ENCODE data around the gene MPV17L2.

DNA sequence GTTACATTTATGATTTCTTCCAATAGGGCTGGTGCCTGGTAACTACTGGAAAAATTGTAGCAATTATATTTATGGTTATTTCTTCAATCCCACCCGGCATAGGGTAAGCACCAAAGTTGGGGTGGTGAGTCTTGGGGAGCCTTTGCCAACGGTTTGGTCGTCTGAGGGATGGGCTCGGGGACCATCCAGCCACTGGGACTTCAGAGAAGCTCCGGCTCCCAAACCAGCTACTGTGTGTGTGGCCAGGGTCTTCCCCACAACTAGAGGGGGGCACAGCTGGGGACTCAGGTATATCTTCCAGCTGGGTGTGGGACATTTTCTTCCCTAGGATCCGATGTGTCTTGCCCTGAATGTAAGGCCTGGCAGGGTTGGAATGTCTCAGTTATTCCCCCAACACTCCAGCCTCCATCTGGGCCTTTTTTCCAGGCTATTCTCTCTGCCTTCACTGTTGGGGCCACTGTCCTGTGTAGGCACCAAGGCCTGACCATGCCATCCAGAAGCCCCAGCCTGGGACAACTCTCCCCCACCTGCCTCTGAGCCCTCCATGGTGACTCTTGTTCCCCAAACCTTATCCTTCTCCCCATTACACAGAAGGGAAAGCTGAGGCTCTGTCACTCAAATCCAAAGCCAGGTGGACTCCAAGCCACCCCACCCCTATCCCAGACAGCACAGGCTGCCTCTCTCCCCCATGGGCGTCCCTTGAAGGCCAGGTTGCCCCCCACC, 20.5 kb upstream of the MPV17L2 start:
- TF ChIP-seq POLR2A (IDR thresholded peaks at IDR 0.05), result no peak
- TF ChIP-seq, protein P1, sequence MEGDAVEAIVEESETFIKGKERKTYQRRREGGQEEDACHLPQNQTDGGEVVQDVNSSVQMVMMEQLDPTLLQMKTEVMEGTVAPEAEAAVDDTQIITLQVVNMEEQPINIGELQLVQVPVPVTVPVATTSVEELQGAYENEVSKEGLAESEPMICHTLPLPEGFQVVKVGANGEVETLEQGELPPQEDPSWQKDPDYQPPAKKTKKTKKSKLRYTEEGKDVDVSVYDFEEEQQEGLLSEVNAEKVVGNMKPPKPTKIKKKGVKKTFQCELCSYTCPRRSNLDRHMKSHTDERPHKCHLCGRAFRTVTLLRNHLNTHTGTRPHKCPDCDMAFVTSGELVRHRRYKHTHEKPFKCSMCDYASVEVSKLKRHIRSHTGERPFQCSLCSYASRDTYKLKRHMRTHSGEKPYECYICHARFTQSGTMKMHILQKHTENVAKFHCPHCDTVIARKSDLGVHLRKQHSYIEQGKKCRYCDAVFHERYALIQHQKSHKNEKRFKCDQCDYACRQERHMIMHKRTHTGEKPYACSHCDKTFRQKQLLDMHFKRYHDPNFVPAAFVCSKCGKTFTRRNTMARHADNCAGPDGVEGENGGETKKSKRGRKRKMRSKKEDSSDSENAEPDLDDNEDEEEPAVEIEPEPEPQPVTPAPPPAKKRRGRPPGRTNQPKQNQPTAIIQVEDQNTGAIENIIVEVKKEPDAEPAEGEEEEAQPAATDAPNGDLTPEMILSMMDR (IDR thresholded peaks at IDR 0.05), result no peak

All from uterus (tissue), 2 donors.